Naive thymus-derived CD8-positive, alpha-beta T cell (primary cell): ENCODE measurements around the gene SERPINH1. TPM values are rescaled to one million over a fixed set of nuclear protein-coding genes. Genes with fewer than 3 reads are reported as not detected.

Source experiments
- ATAC-seq, 2 donors: fragments of 150-1000 bp; cut with Tn5 transposase in 1 of 2; sonication (Bioruptor Pico), chemical (Tn5 transposase) in 1 of 2; 1 replicate in 1 of 2; 2 replicates in 1 of 2; pipeline ENCODE4 v1.10.0; 2021; ENCODE audit warnings: mild to moderate bottlenecking in 2 of 2, moderate library complexity in 2 of 2
- POLR2A ChIA-PET: fragments of 350-600 bp; sonication (Branson Sonifier 250); formaldehyde crosslinking; loops from one replicate; lab custom pipeline; 2021; ENCODE audit warnings: antibody characterized with exemption; lab: Charles Lee
- DNase-seq, 10 donors: peaks; one replicate each; pipeline versions ENCODE4 v3.0.0 to v3.0.0-alpha.2; 2020 to 2022
- H3K27ac Mint-ChIP-seq, 10 donors: one replicate each; pipeline ENCODE4 v1.8.0; 2020 to 2022; ENCODE audit warnings: mild to moderate bottlenecking in 10 of 10, mixed read lengths in 10 of 10, moderate library complexity in 4 of 10, inconsistent platforms in 1 of 10
- H3K27me3 Mint-ChIP-seq, 5 donors: one replicate each; pipeline ENCODE4 v1.8.0; 2021 to 2022; ENCODE audit warnings: mixed read lengths in 5 of 5
- H3K36me3 Mint-ChIP-seq, 3 donors: one replicate each; pipeline ENCODE4 v1.8.0; 2020 to 2022; ENCODE audit warnings: mixed read lengths in 3 of 3, mild to moderate bottlenecking in 2 of 3, inconsistent platforms in 1 of 3
- H3K4me1 Mint-ChIP-seq, 4 donors: one replicate each; pipeline ENCODE4 v1.8.0; 2021 to 2022; ENCODE audit warnings: mixed read lengths in 4 of 4
- H3K4me3 Mint-ChIP-seq, 10 donors: one replicate each; pipeline ENCODE4 v1.8.0; 2020 to 2022; ENCODE audit warnings: mild to moderate bottlenecking in 10 of 10, mixed read lengths in 10 of 10, moderate library complexity in 6 of 10, inconsistent platforms in 1 of 10
- H3K9me3 Mint-ChIP-seq, 9 donors: one replicate each; pipeline ENCODE4 v1.8.0; 2020 to 2022; ENCODE audit warnings: mixed read lengths in 9 of 9, mild to moderate bottlenecking in 3 of 9, inconsistent platforms in 1 of 9, moderate library complexity in 1 of 9
- polyA plus RNA-seq, 3 donors: library from polyadenylated mRNA; unstranded; fragments of 300-500 nt; fragmentation: Illumina TruSeq; gene quantifications; one replicate each; pipeline ENCODE4 v1.2.3, GENCODE V29; 2021
- total RNA-seq, 8 experiments: library from RNA in 2 of 8; stranded (reverse) in 2 of 8; gene quantifications; one replicate each; pipeline ENCODE4 v1.2.3 and lab custom pipeline; 2021 to 2026

Gene SERPINH1
- total and polyA plus RNA-seq, 5 experiments from 2014 or later: 1.6 to 11.6 (median 4.5) TPM

DNA sequence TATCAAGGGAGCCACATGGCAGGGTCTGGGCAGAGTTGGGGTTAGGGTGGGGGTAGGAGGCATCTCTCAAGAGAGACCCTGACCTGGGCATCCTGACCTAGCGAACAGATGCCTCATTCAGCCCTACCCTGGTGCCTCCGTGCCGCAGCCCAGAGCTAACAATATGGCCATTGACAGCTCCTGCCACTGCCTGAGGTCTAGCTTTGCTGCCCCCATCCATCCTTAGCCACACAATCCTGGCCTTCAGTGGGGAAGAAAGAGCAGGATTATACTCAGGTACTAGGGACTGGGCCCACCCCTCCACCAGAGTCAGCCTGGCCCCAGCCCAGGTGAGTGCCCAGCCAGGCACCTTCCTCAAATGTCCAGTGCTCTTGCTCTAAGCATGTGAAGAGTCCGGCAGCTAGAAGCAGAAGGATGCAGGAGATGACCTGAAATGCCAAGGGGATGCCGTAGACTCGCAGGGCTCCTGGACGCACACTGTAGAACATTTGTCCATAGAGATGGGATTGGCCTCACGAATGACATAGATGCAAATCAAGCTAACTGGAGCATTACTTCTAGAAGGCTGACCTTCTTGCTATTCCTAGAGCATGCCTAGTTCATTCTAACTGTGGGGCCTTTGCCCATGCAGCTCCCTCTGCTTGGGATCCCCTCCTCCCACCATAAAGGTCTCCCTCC is 13.3 kb upstream of the SERPINH1 start:
- Mint-ChIP-seq H3K4me1 (peaks cover 0 to 15% (median 5%) of the 10 kb centered on the region in 4 donors), H3K9me3 (no peaks in the 10 kb centered on the region), H3K27me3 (peaks cover 0 to 4% (median 2%) of the 10 kb centered on the region in 5 donors), H3K36me3 (no peaks in the 10 kb centered on the region), H3K4me3 (no peak overlapping the region), H3K27ac (no peak overlapping the region)
- DNase-seq (no peak), ATAC-seq (no peak)
- POLR2A ChIA-PET: no interaction called here

DNA sequence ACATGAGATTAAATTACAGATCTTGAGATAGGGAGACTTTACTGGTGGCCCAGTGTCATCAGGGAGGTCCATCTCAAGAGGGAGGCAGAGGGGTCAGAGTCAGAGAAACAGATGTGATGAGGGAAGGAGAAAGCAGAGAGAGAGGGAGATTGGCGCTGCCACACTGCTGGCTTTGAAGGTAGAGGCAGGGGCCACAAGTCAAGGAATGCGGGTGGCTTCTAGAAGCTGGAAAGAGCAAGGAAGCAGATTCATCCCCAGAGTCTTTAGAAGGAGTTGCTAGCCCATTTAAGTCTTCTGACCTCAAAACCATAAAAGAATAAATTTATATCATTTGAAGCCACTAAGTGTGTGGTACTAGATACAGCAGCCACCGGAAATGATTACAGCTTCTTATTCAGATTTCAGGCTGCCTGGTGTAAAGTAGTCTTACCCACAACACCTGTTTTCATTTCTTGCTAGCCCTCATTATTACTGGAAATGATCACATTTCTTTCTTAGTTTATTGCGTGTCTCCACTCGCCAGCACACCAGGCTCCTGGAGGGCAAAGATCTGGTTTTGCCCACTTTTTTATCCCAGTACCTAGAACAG is 12.6 kb upstream of the SERPINH1 start:
- Mint-ChIP-seq H3K4me1 (peaks cover 0 to 15% (median 5%) of the 10 kb centered on the region in 4 donors), H3K27ac (peak overlapping the region in 2 of 10 donors; percentile 16 to 31), H3K27me3 (peaks cover 0 to 3% (median 2%) of the 10 kb centered on the region in 5 donors), H3K36me3 (no peaks in the 10 kb centered on the region), H3K9me3 (no peaks in the 10 kb centered on the region), H3K4me3 (no peak overlapping the region)
- DNase-seq: no peak
- POLR2A ChIA-PET: no interaction called here
- ATAC-seq: peak in 1 of 2 donors; percentile 59

DNA sequence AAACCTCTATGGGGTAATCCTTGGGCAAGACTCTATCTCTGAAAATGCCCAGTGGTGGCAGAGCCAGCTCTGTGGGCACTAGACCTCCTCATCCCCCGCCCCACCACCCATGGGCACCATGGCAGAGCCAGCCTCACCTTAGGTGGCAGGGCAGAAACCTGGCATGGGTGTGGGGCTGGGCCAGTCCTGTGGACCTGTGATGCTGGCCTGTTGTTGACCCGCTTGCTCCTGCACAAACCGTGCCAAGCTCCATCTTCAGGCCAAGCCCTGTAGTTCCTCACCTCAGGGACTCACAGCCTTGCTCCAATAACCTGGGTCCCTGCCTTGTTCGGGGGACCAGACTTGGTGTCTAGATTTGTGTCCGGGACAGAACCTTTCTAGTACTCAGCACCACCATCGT is 8.9 kb upstream of the SERPINH1 start:
- POLR2A ChIA-PET: interaction anchor here (1.1 kb wide), 1 partner anchor 13 kb away, joined by 4 read pairs; no protein-coding TSS in a partner anchor
- Mint-ChIP-seq H3K4me1 (peaks cover 0 to 15% (median 3%) of the 10 kb centered on the region in 4 donors), H3K27ac (no peak overlapping the region), H3K4me3 (no peak overlapping the region), H3K27me3 (no peaks in the 10 kb centered on the region), H3K9me3 (no peaks in the 10 kb centered on the region), H3K36me3 (no peaks in the 10 kb centered on the region)
- ATAC-seq: no peak
- DNase-seq: no peak

DNA sequence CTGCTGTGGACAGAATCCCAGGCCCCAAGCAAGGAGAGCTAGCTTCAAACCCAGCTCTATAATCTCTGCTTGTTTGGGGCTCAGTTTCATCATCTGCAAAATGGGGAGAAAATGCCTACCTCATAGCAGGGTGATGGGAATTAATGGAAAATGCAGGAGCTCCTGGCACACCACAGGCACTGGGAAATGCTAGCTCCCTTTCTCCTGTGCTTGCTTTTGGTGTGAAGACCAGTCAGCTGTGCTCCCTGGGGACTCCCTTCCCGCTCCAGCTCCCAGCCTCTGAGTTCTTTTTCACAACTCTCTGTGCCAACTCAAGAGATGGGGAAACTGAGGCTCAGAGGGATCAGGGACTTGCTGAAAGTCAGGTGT is 8.2 kb upstream of the SERPINH1 start:
- no peak for DNase-seq
- Mint-ChIP-seq H3K27me3 (no peaks in the 10 kb centered on the region), H3K36me3 (no peaks in the 10 kb centered on the region), H3K4me1 (peaks cover 0 to 15% (median 3%) of the 10 kb centered on the region in 4 donors), H3K4me3 (no peak overlapping the region), H3K9me3 (no peaks in the 10 kb centered on the region), H3K27ac (no peak overlapping the region)
- ATAC-seq: no peak
- POLR2A ChIA-PET: interaction anchor here (1.1 kb wide), 1 partner anchor 12 kb away, joined by 4 read pairs; no protein-coding TSS in a partner anchor

DNA sequence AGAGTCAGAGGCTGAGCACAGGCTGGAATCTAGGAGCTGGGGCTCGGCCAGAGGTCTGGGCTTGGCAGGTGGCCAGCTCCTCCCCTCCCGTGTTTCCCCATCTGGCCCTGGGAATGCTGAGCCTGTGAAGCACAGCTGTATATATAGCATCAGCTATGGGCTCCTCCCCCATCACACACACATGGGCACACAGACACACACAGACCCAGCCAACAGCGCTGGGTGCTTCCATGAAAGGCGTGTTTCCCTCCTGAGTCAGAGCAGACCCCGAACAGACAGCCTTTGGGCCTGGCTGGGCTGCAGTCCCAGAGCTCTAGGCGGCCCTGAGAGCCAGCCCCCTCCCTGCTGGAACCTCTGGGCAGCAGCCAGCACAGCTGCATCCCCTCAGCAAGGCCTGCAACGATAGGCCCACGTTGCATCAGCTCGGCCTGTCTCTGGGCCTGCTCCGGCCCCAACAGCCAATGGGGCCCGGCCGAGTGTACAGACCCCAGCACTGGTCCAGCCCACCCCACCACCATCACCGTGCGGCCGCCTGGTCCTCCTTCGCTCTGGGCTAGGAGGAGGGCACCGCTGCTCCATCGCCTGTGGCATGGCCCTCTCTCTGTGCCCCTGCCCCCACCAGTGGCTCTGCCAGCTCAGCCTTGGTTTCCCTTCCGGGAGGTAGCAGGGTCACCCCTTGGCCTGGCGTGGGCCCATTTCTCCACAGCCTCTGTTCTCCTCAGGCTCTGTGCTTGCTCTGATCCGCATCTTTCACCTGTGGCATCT is 7.6 kb upstream of the SERPINH1 start:
- Mint-ChIP-seq H3K36me3 (no peaks in the 10 kb centered on the region), H3K9me3 (no peaks in the 10 kb centered on the region), H3K4me3 (no peak overlapping the region), H3K4me1 (peaks cover 0 to 11% (median 2%) of the 10 kb centered on the region in 4 donors), H3K27me3 (no peaks in the 10 kb centered on the region), H3K27ac (peak overlapping the region in 1 of 10 donors; percentile 12)
- POLR2A ChIA-PET: no interaction called here
- ATAC-seq (no peak), DNase-seq (no peak)

DNA sequence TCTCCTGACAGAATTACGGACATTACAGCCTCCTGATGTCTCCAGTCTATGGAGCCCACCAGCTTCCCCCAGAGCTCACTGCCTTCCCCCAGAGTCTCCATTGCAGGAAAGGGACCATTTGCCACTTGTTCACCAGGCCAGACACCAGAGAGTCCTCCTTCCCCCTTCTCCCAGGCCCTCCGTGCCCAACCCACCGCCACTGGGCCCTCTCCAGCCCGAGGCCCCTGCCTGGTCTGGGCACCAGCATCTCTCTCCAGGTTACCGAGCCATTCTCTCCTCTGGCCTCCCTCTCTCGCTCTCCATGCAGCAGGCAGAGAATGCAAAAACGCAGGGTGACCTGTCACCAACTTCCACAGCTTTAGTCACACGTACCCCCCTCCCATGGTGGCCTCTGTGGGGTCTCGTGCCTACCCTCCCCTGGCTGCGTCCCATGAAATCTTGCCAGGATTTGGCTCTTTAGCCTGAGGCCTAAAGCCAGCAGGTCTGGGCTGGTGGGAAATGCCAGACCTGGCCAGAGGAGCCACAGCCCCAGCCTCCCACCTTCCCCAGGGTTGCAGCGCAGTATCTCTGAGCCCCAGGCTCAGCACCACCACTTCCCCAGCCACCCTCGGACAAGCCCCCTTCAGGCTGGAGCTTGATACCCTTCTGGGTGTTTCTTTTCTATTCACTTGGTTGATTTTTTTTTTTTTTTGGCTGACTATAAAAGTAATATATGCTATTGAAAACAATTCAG is 6.8 kb upstream of the SERPINH1 start:
- Mint-ChIP-seq H3K27me3 (no peaks in the 10 kb centered on the region), H3K9me3 (no peaks in the 10 kb centered on the region), H3K4me1 (peaks cover 0 to 4% (median 1%) of the 10 kb centered on the region in 4 donors), H3K36me3 (no peaks in the 10 kb centered on the region), H3K27ac (peak overlapping the region in 1 of 10 donors; percentile 12), H3K4me3 (no peak overlapping the region)
- no peak for ATAC-seq
- POLR2A ChIA-PET: no interaction called here
- DNase-seq: no peak

DNA sequence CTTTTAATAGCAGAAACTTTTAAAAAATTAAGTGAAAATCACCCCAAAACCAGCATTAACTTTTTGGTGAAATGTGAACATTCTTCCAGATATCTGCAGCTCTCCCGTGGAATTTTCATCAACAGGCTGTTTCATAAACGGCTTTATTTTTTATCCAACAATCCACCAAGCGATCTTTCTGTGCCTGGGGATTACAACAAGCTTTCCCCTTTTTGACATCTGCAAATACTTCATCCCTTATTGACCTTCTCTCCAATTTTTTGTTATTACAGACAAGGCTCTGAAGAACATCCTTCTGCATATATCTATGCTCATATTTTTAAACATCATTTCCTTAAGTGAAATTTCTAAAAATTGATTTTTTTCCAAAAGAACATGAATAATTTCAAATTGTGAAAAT is 5.8 kb upstream of the SERPINH1 start:
- H3K36me3 Mint-ChIP-seq: no peaks in the 10 kb centered on the region
- peaks cover 0 to 4% (median 2%) of the 10 kb centered on the region in 4 donors for H3K4me1 Mint-ChIP-seq
- no peak overlapping the region for H3K4me3 Mint-ChIP-seq
- DNase-seq: no peak
- ATAC-seq: no peak
- POLR2A ChIA-PET: no interaction called here
- no peak overlapping the region for H3K27ac Mint-ChIP-seq
- H3K27me3 Mint-ChIP-seq: no peaks in the 10 kb centered on the region
- H3K9me3 Mint-ChIP-seq: no peaks in the 10 kb centered on the region

DNA sequence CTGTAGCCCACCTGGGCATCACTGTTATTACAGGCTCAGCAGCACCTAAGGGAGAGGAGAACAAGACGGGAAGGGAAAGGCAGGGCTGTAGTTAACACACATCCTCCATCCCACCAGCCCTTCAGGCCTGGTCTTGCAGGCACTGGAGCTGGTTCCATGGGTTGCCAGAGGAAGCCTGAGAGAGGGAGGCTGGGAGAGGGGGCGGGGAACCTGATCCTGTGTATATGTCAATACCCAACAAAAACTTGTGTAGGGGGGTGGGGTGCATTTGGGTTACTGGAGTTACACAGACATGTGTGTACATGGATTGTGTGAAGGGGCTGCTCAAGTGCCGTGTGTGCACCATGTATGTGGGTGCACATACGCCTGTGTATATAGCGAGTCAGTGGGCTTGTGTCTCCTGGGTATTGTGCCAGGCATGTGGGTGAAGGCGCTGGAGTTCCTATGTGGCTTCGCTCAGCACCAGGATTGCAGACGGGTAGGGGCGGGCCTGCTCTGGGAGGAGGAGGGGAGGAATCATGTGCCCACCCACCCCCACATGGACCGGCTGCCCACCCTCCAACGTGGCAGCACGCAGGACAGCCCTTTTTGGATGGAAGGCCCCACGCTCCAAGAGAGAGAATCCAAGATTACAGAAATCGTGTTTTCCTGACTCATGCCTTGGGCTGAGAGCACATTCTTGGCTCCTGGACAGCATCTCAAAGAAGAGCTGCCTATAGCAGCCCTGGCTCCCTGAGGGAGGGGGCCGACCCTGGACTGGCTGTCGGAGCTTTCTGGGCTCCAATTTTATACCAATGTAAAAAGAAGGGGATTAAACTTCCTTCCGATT is 4.2 kb upstream of the SERPINH1 start:
- POLR2A ChIA-PET: no interaction called here
- no peak for DNase-seq
- H3K27ac Mint-ChIP-seq: peak overlapping the region in 1 of 10 donors; percentile 49
- H3K9me3 Mint-ChIP-seq: no peaks in the 10 kb centered on the region
- H3K27me3 Mint-ChIP-seq: no peaks in the 10 kb centered on the region
- no peak for ATAC-seq
- no peak overlapping the region for H3K4me3 Mint-ChIP-seq
- H3K4me1 Mint-ChIP-seq: peaks cover 8 to 17% (median 16%) of the 10 kb centered on the region in 4 donors
- H3K36me3 Mint-ChIP-seq: no peaks in the 10 kb centered on the region

DNA sequence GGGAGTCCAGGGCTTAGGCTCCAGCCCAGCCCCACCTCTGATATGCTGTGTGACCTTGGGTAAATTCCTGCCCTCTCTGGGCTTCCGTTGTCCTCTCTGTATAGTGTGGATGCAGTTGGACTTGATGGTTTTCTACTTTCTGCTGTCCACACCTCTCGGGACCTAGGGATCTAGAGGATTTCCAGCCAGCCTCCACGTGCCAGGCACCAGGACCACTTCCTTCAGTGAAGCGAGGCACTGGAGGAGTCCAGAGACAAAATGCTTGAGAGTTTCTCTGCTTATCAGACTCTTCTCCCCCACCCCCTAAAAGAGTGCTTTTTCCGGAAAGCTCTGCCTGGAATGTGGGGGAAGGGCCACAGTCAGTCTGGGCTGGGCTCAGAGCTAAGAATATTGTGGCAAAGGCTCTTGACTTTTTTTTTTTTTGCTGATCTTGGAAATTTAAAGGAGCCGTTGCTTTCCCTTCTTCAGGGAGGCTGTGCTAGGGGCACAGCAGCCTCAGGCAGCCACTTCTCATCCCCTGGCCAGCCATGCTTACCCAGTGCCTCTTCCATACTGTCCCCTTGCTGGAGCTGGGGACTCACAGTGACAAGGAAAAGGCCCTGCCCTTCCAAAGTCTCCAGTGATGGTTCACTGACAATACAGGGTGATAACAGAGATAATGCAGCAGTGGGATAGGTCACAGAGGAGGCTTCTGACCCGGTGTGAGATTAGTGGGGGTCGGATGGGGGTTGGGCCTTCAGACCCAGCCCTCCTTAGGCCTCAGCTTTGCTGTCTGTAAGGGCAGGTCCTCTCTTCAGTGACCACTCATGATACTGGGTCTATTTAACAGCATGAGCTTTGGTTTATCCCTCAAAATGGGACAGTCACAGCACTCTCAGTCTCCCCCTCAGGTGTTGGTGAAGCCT is 2.9 kb upstream of the SERPINH1 start:
- no peaks in the 10 kb centered on the region for H3K36me3 Mint-ChIP-seq
- H3K27me3 Mint-ChIP-seq: no peaks in the 10 kb centered on the region
- no peaks in the 10 kb centered on the region for H3K9me3 Mint-ChIP-seq
- H3K4me1 Mint-ChIP-seq: peaks cover 14 to 30% (median 28%) of the 10 kb centered on the region in 4 donors
- POLR2A ChIA-PET: interaction anchor here (0.6 kb wide), 1 partner anchor 478 kb away, joined by 3 read pairs; no protein-coding TSS in a partner anchor
- ATAC-seq (no peak), DNase-seq (no peak)
- peak overlapping the region in 3 of 10 donors; percentile 7 to 19 (median 8) for H3K4me3 Mint-ChIP-seq
- no peak overlapping the region for H3K27ac Mint-ChIP-seq

DNA sequence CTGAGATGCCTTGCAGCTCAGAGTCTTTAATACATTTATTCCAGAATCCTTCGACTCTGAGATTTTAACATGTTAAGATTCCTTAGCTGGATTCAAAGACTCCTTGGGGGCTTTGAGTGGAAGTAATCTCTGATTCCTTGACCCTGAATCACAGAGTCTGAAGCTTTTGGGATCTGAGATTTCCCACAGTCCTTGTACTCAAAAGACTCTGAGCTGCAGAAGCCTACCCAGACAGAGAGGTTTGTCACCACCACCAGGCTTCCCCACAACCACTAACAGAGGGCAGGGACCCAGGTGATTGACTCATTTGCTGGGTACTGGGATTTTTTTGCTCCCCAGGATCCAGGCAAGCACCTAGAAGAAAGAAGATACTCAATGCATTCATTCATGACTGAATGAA is 1.4 kb upstream of the SERPINH1 start:
- ATAC-seq (no peak), DNase-seq (no peak)
- H3K36me3 Mint-ChIP-seq: no peaks in the 10 kb centered on the region
- no peaks in the 10 kb centered on the region for H3K27me3 Mint-ChIP-seq
- peak overlapping the region; percentile 62 to 99 (median 98) for H3K4me3 Mint-ChIP-seq
- H3K9me3 Mint-ChIP-seq: no peaks in the 10 kb centered on the region
- peak overlapping the region in 5 of 10 donors; percentile 40 to 96 (median 83) for H3K27ac Mint-ChIP-seq
- POLR2A ChIA-PET: interaction anchor here (1.5 kb wide), 1 partner anchor 161 kb away, joined by 5 read pairs; no protein-coding TSS in a partner anchor
- H3K4me1 Mint-ChIP-seq: peaks cover 17 to 44% (median 43%) of the 10 kb centered on the region in 4 donors
